K562 (cell line): ENCODE results near the gene CLTB. TPM values are rescaled to one million over a fixed set of nuclear protein-coding genes. Genes with fewer than 3 reads are reported as not detected.

ENCODE experiments used
- BCOR ChIP-seq: fragments of 450-650 bp; IDR thresholded peaks from 2 replicates; pipeline ENCODE4 v1.6.1; 2016
- C11orf30 ChIP-seq: fragments of 450-650 bp; IDR thresholded peaks from 2 replicates; pipeline ENCODE4 v1.6.1; 2016; ENCODE audit warnings: low read depth, mild to moderate bottlenecking
- CSDE1 ChIP-seq, 2 experiments: fragments of 450-650 bp; IDR thresholded peaks; 2 replicates each; pipeline ENCODE4 v1.6.1; 2016; ENCODE audit warnings: mild to moderate bottlenecking in 1 of 2
- EGR1 ChIP-seq: fragments of 450-650 bp; conservative IDR thresholded peaks from 2 replicates; pipeline ENCODE4 v1.6.1; 2017; ENCODE audit warnings: mild to moderate bottlenecking
- HNRNPH1 ChIP-seq: fragments of 200-400 bp; formaldehyde crosslinking; optimal IDR thresholded peaks from 2 replicates; pipeline ENCODE3; 2017; ENCODE audit warnings: low read depth, mild to moderate bottlenecking, low read length, moderate library complexity
- HNRNPK ChIP-seq: fragments of 200-400 bp; formaldehyde crosslinking; IDR thresholded peaks from one replicate; pipeline ENCODE4 v1.6.1; 2018; ENCODE audit warnings: mild to moderate bottlenecking, low read depth, low read length; ENCODE audit not compliant: poor library complexity, severe bottlenecking
- KDM1A ChIP-seq, 2 experiments: fragments of 450-650 bp; IDR thresholded peaks; 2 replicates each; pipeline ENCODE4 v1.6.1; 2016; ENCODE audit warnings: mild to moderate bottlenecking in 2 of 2
- MEF2A ChIP-seq: IDR thresholded peaks from 2 replicates; pipeline ENCODE4 v1.6.1; 2011; ENCODE audit warnings: low read depth, mild to moderate bottlenecking, low read length, moderate library complexity; ENCODE audit not compliant: control insufficient read depth
- NONO ChIP-seq, 2 experiments: fragments of 200-400 bp in 1 of 2; fragments of 450-650 bp in 1 of 2; formaldehyde crosslinking in 1 of 2; IDR thresholded peaks; 2 replicates each; pipeline ENCODE4 v1.6.1; 2017; ENCODE audit warnings: low read depth in 2 of 2, mild to moderate bottlenecking in 2 of 2, moderate library complexity in 2 of 2, low read length in 1 of 2
- OTX1 ChIP-seq: fragments of 450-650 bp; formaldehyde crosslinking; IDR thresholded peaks from 2 replicates; pipeline ENCODE4 v1.4.0; 2022; ENCODE audit warnings: mild to moderate bottlenecking
- PHF20 ChIP-seq: fragments of 450-650 bp; IDR thresholded peaks from 2 replicates; pipeline ENCODE4 v1.6.1; 2018; ENCODE audit not compliant: partially characterized antibody
- PHTF2 ChIP-seq: fragments of 250-450 bp; sonication (Bioruptor Pico); IDR thresholded peaks from 2 replicates; pipeline ENCODE4 v1.5.0; 2021; ENCODE audit warnings: mild to moderate bottlenecking
- SP2 ChIP-seq: IDR thresholded peaks from 2 replicates; pipeline ENCODE4 v1.6.1; 2011; ENCODE audit warnings: mild to moderate bottlenecking, low read depth, low read length, moderate library complexity; ENCODE audit not compliant: poor library complexity, severe bottlenecking; ENCODE audit errors: extremely low read depth
- ZBED1 ChIP-seq: IDR thresholded peaks from 2 replicates; pipeline ENCODE4 v1.6.1; 2014
- ZNF408 ChIP-seq: fragments of 250-450 bp; sonication (Bioruptor Pico); IDR thresholded peaks from 2 replicates; pipeline ENCODE4 v1.4.0; 2020; ENCODE audit warnings: low read depth, mild to moderate bottlenecking, moderate library complexity
- ZNF431 ChIP-seq: sonication (generic); formaldehyde crosslinking; IDR thresholded peaks from 2 replicates; pipeline ENCODE4 v1.8.0; 2022; ENCODE audit warnings: mild to moderate bottlenecking, missing genetic modification reagents
- ZNF57 ChIP-seq: fragments of 450-650 bp; formaldehyde crosslinking; IDR thresholded peaks from 2 replicates; pipeline ENCODE4 v1.4.0; 2020; ENCODE audit warnings: mild to moderate bottlenecking, moderate library complexity
- ZNF76 ChIP-seq: fragments of 250-450 bp; sonication (Bioruptor Pico); IDR thresholded peaks from 2 replicates; pipeline ENCODE4 v1.4.0; 2020; ENCODE audit warnings: mild to moderate bottlenecking, moderate library complexity, borderline replicate concordance
- ZNF830 ChIP-seq: fragments of 250-450 bp; sonication (Bioruptor Pico); IDR thresholded peaks from 2 replicates; pipeline ENCODE4 v1.5.0; 2021; ENCODE audit warnings: mild to moderate bottlenecking
- polyA plus RNA-seq, 8 experiments: library from polyadenylated mRNA; depleted of rRNA in 4 of 8; stranded (reverse) in 5 of 8; unstranded in 3 of 8; fragments of >200 nt; fragmentation: Nextera tagmentation in 2 of 8; fragmentation: Illumina TruSeq in 1 of 8; extraction: Ambion mirVana in 2 of 8; extraction: Trizol in 1 of 8; gene quantifications; 2 replicates each; pipeline versions ENCODE4 v1.2.1 to v1.2.3, GENCODE V29; 2011 to 2014; ENCODE audit warnings: inconsistent platforms in 1 of 8, missing spikeins in 1 of 8
- total RNA-seq, 7 experiments: library from RNA; depleted of rRNA in 6 of 7; stranded (reverse); fragments of >200 nt in 6 of 7; fragmentation: Illumina TruSeq in 2 of 7; extraction: Trizol in 2 of 7; gene quantifications; 2 replicates each; pipeline versions ENCODE4 v1.2.1 to v1.2.3, GENCODE V29; 2011 to 2021; ENCODE audit warnings: low replicate concordance in 1 of 7
- TF ChIP-seq, protein P1 (sequence below): sonication (generic); formaldehyde crosslinking; IDR thresholded peaks from 2 replicates; pipeline ENCODE4 v1.8.0; 2022; ENCODE audit warnings: mild to moderate bottlenecking, missing genetic modification reagents
- TF ChIP-seq, protein P2 (sequence below), 2 experiments: fragments of 450-650 bp; IDR thresholded peaks; 2 replicates each; pipeline ENCODE4 v1.6.1; 2016
- TF ChIP-seq, protein P3 (sequence below): fragments of 450-650 bp; formaldehyde crosslinking; IDR thresholded peaks from 2 replicates; pipeline ENCODE4 v1.4.0; 2020; ENCODE audit warnings: mild to moderate bottlenecking, moderate library complexity
- TF ChIP-seq, protein P4 (sequence below): IDR thresholded peaks from 2 replicates; pipeline ENCODE4 v1.6.1; 2011; ENCODE audit warnings: borderline replicate concordance, low read depth, mild to moderate bottlenecking, moderate library complexity, low read length; ENCODE audit not compliant: insufficient read depth, poor library complexity, severe bottlenecking

The CLTB gene
- total and polyA plus RNA-seq, 9 of the 15 experiments (the other 6 are each of a cell fraction or from before 2014, with no cell fraction given), result 1.8 to 117 (median 39.0) TPM

DNA sequence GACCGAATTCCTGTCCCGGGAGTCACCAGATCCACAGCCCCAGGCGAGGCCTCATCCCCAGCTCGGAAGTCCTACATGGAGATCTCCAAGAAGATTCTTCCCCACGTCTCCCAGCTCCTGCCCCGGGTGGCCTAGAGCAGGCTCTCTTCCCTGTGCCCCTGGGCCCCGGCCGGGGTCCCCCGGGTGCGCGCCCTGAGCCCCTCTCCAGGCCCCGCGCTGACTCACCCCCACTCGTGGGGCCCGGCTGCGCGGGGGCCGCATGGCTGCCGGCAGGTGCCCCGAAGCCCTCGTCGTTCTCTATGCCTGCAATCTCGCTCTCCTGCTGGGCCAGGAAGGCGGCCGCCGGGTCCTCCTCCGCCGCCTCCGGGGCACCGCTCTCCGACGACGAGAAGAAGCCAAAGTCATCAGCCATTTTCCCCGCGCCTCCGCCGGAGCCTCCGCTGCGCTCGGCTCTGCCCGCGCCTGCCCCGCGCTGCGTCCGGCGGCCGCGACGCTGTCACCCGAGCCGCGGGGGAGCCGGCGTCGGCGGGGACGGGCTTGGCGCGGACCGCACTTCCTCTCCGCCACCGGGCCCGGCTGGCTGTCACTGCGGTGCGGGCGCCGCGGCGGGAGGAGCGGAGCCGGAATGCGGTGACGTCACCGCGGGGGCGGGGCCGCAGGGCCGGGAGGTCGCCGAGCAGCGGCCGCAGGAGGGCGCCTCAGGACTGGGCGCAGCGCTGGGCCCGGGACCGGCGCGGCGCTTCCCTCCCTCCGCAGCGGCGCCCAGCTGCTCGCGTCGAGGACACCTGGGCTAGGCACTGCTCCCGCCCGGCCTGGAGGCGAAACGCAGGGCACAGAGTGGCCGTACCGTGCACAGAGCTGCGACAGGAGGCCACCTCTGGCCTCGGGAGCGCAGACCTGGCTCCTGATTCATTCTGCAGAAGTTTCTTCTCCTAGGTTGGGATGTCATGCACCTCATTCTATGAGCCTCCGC lies at the start of gene CLTB (continued):
- TF ChIP-seq ZNF431 (peak; percentile 61; the same call in 1 of the 2 replicates), MEF2A (no peak), ZNF76 (CRISPR knock-in tag) (no peak), PHF20 (peak; percentile 32), HNRNPK (no peak), HNRNPH1 (no peak), PHTF2 (no peak), ZNF830 (CRISPR knock-in tag) (no peak), KDM1A (IDR thresholded peaks at IDR 0.05) (no peak), NONO (IDR thresholded peaks at IDR 0.05; ENCODE audit: low read depth in 2 of 2, low read length in 1 of 2) (peak in 1 of 2 experiments; percentile 96; a peak in 2 of 4 replicates), ZNF57 (CRISPR knock-in tag) (no peak), OTX1 (CRISPR knock-in tag) (no peak), ZNF408 (no peak), C11orf30 (no peak), BCOR (no peak), EGR1 (peak; percentile 27), SP2 (no peak), ZBED1 (no peak), CSDE1 (IDR thresholded peaks at IDR 0.05) (no peak)
- TF ChIP-seq, protein P1, sequence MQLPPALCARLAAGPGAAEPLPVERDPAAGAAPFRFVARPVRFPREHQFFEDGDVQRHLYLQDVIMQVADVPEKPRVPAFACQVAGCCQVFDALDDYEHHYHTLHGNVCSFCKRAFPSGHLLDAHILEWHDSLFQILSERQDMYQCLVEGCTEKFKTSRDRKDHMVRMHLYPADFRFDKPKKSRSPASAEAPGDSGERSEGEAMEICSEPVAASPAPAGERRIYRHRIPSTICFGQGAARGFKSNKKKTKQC (CRISPR knock-in tag), result peak; percentile 18; the same call in 1 of the 2 replicates
- TF ChIP-seq, protein P2, sequence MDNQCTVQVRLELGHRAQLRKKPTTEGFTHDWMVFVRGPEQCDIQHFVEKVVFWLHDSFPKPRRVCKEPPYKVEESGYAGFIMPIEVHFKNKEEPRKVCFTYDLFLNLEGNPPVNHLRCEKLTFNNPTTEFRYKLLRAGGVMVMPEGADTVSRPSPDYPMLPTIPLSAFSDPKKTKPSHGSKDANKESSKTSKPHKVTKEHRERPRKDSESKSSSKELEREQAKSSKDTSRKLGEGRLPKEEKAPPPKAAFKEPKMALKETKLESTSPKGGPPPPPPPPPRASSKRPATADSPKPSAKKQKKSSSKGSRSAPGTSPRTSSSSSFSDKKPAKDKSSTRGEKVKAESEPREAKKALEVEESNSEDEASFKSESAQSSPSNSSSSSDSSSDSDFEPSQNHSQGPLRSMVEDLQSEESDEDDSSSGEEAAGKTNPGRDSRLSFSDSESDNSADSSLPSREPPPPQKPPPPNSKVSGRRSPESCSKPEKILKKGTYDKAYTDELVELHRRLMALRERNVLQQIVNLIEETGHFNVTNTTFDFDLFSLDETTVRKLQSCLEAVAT (IDR thresholded peaks at IDR 0.05), result no peak
- TF ChIP-seq, protein P3, sequence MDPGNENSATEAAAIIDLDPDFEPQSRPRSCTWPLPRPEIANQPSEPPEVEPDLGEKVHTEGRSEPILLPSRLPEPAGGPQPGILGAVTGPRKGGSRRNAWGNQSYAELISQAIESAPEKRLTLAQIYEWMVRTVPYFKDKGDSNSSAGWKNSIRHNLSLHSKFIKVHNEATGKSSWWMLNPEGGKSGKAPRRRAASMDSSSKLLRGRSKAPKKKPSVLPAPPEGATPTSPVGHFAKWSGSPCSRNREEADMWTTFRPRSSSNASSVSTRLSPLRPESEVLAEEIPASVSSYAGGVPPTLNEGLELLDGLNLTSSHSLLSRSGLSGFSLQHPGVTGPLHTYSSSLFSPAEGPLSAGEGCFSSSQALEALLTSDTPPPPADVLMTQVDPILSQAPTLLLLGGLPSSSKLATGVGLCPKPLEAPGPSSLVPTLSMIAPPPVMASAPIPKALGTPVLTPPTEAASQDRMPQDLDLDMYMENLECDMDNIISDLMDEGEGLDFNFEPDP, result no peak; the same call in 1 of the 2 replicates
- TF ChIP-seq, protein P4, sequence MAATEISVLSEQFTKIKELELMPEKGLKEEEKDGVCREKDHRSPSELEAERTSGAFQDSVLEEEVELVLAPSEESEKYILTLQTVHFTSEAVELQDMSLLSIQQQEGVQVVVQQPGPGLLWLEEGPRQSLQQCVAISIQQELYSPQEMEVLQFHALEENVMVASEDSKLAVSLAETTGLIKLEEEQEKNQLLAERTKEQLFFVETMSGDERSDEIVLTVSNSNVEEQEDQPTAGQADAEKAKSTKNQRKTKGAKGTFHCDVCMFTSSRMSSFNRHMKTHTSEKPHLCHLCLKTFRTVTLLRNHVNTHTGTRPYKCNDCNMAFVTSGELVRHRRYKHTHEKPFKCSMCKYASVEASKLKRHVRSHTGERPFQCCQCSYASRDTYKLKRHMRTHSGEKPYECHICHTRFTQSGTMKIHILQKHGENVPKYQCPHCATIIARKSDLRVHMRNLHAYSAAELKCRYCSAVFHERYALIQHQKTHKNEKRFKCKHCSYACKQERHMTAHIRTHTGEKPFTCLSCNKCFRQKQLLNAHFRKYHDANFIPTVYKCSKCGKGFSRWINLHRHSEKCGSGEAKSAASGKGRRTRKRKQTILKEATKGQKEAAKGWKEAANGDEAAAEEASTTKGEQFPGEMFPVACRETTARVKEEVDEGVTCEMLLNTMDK, result peak; percentile 89
